Thoracic aorta (tissue), 2 donors: Measurements from ENCODE around the gene HLX. TPM values are rescaled to one million over a fixed set of nuclear protein-coding genes. Genes with fewer than 3 reads are reported as not detected.

Experiments
- ATAC-seq: fragments of 150-250 bp; one replicate; pipeline ENCODE4 v1.8.0; 2017; ENCODE audit warnings: low read depth; ENCODE audit not compliant: insufficient number of reproducible peaks, low FRiP score
- DNase-seq: peaks from one replicate; pipeline ENCODE4 v3.0.0-alpha.2; 2020; ENCODE audit warnings: low spot score
- H3K27ac ChIP-seq, 2 donors: fragments of 200-600 bp; sonication (generic); 1 replicate in 1 of 2; 2 replicates in 1 of 2; pipeline ENCODE4 v1.5.1; 2016; ENCODE audit warnings: mild to moderate bottlenecking in 2 of 2, moderate library complexity in 2 of 2
- H3K27me3 ChIP-seq: fragments of 200-600 bp; sonication (generic); replicated peaks from 2 replicates; pipeline ENCODE4 v1.6.0; 2016; ENCODE audit warnings: mild to moderate bottlenecking; ENCODE audit not compliant: insufficient read depth
- H3K36me3 ChIP-seq: fragments of 200-600 bp; sonication (generic); one replicate; pipeline ENCODE4 v1.5.1; 2016
- H3K4me1 ChIP-seq, 2 donors: fragments of 200-600 bp; sonication (generic); 1 replicate in 1 of 2; 2 replicates in 1 of 2; pipeline versions ENCODE4 v1.5.1 to v1.6.0; 2016; ENCODE audit warnings: low read depth in 2 of 2, mild to moderate bottlenecking in 1 of 2; ENCODE audit not compliant: control insufficient read depth in 1 of 2
- H3K4me3 ChIP-seq: fragments of 200-600 bp; sonication (generic); 2 replicates; pipeline ENCODE4 v1.5.1; 2016; ENCODE audit warnings: mild to moderate bottlenecking
- H3K9me3 ChIP-seq: fragments of 200-600 bp; sonication (generic); 2 replicates; pipeline ENCODE4 v1.5.1; 2016
- CTCF ChIP-seq: fragments of 200-600 bp; sonication (generic); IDR thresholded peaks from one replicate; pipeline ENCODE4 v1.5.1; 2019; ENCODE audit warnings: antibody characterized with exemption
- total RNA-seq, 2 donors: library from RNA; depleted of rRNA; stranded (reverse); fragments of >200 nt; gene quantifications; one replicate each; pipeline versions ENCODE4 v1.1.0 to v1.2.3, GENCODE V29; 2016

HLX gene
- total RNA-seq, 2 donors from 2014 or later, result 11.0 to 33.5 TPM

GRCh38 chr1:220882061-220882891, 3.0 kb downstream of the HLX start:
- Histone ChIP-seq H3K27me3 (no peaks in the 10 kb centered on the region), H3K9me3 (no peaks in the 10 kb centered on the region), H3K27ac (no peak overlapping the region), H3K4me3 (peak overlapping the region; percentile 89), H3K36me3 (peaks cover 10% of the 10 kb centered on the region), H3K4me1 (peaks cover 2 to 26% of the 10 kb centered on the region in 2 donors)
- no peak for TF ChIP-seq CTCF
- ATAC-seq (no peak), DNase-seq (no peak)

GRCh38 chr1:220884109-220884980, 5.1 kb downstream of the HLX start:
- TF ChIP-seq CTCF, result no peak
- H3K36me3 ChIP-seq, result peaks cover 10% of the 10 kb centered on the region
- DNase-seq (no peak), ATAC-seq (no peak)
- peaks cover 7 to 28% of the 10 kb centered on the region in 2 donors for H3K4me1 ChIP-seq
- no peaks in the 10 kb centered on the region for H3K27me3 ChIP-seq
- no peaks in the 10 kb centered on the region for H3K9me3 ChIP-seq
- H3K27ac ChIP-seq, result no peak overlapping the region
- H3K4me3 ChIP-seq, result peak overlapping the region; percentile 42

DNA sequence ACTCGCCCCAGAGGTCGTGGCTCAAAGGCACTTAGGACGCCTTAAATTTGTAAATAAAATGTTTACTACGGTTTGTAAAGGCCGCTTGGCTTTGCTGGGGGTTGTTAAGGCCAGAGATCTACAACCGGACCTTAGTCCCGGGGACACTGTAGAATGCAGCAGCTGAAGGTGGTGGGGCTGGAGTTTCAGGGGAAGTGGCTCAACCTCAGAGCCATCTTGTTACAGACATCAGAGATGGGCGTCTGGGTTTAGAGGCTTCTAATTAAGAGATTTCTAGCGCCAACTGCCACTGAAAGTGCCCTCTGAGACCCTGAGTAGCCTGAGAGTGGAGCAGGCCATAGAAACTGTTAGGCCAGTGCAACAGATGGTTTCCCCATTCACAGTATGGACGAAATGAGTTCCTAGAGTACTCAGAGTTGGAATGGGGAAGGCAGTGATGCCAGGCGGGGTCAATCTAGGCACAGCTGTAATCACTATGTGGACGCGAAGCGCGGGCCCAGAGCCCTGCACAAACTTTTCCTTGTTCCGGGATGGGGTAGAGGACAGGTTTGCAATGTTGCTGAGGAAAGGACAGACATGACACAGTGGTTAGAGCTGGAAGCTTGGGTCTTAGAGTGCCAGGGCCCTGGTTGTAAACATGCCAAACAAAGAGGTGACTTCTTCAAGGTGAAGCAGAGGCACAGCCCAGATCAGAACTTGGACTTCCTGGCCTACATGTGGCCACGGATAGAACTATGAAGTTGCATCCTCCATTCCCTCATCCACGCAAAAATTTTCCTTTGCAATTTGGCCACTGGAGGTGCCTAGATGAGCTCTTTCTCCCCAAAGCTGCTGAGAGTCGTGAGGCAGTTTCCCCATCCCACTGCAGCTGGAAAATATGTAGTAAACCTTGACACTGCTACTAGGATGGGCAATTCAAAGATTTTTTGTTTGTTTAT, 6.0 kb downstream of the HLX start:
- peaks cover 10% of the 10 kb centered on the region for H3K36me3 ChIP-seq
- DNase-seq (no peak), ATAC-seq (no peak)
- no peaks in the 10 kb centered on the region for H3K9me3 ChIP-seq
- no peak overlapping the region for H3K4me3 ChIP-seq
- H3K27me3 ChIP-seq, result no peaks in the 10 kb centered on the region
- H3K4me1 ChIP-seq, result peaks cover 7 to 23% of the 10 kb centered on the region in 2 donors
- TF ChIP-seq CTCF, result no peak
- H3K27ac ChIP-seq, result no peak overlapping the region

GRCh38 chr1:220885971-220886370, 6.7 kb downstream of the HLX start:
- ATAC-seq (no peak), DNase-seq (no peak)
- no peaks in the 10 kb centered on the region for H3K27me3 ChIP-seq
- H3K9me3 ChIP-seq, result no peaks in the 10 kb centered on the region
- no peak overlapping the region for H3K27ac ChIP-seq
- peaks cover 10% of the 10 kb centered on the region for H3K36me3 ChIP-seq
- no peak for TF ChIP-seq CTCF
- no peak overlapping the region for H3K4me3 ChIP-seq
- H3K4me1 ChIP-seq, result peaks cover 7 to 16% of the 10 kb centered on the region in 2 donors
